ENCODE data around the gene SPDEF.

Gene SPDEF

GRCh38 chr6:34525431-34526175, 30.5 kb downstream of the SPDEF start (continued):
- TF ChIP-seq PATZ1 (tag by site-specific recombination; IDR thresholded peaks at IDR 0.05) (no peak), ZNF433 (tag by site-specific recombination; IDR thresholded peaks at IDR 0.05; ENCODE audit: low read depth) (no peak), ZNF701 (tag by site-specific recombination; IDR thresholded peaks at IDR 0.05) (no peak), ZNF629 (tag by site-specific recombination; IDR thresholded peaks at IDR 0.05) (no peak), ZNF112 (tag by site-specific recombination; IDR thresholded peaks at IDR 0.05) (no peak)

- TF ChIP-seq ZNF391 (tag by site-specific recombination; IDR thresholded peaks at IDR 0.05; ENCODE audit: borderline replicate concordance, low read depth) = no peak
- no peak for TF ChIP-seq ZNF521 (tag by site-specific recombination; IDR thresholded peaks at IDR 0.05)
- TF ChIP-seq KLF8 (tag by site-specific recombination; IDR thresholded peaks at IDR 0.05) = no peak
- TF ChIP-seq KLF10 (tag by site-specific recombination; IDR thresholded peaks at IDR 0.05) = no peak
- TF ChIP-seq ZNF248 (tag by site-specific recombination; IDR thresholded peaks at IDR 0.05) = no peak
- no peak for TF ChIP-seq ZNF701 (tag by site-specific recombination; IDR thresholded peaks at IDR 0.05)
- TF ChIP-seq ZNF10 (tag by site-specific recombination; IDR thresholded peaks at IDR 0.05) = no peak
- TF ChIP-seq ZNF837 (tag by site-specific recombination; IDR thresholded peaks at IDR 0.05) = no peak
- TF ChIP-seq ZNF692 (tag by site-specific recombination; IDR thresholded peaks at IDR 0.05) = no peak
- no peak for TF ChIP-seq PRDM10 (tag by site-specific recombination; IDR thresholded peaks at IDR 0.05)
- TF ChIP-seq CTCF (tag by site-specific recombination; IDR thresholded peaks at IDR 0.05) = no peak
- no peak for TF ChIP-seq ZNF629 (tag by site-specific recombination; IDR thresholded peaks at IDR 0.05)
- no peak for TF ChIP-seq ZNF140 (tag by site-specific recombination; IDR thresholded peaks at IDR 0.05)
- TF ChIP-seq ZNF155 (tag by site-specific recombination; IDR thresholded peaks at IDR 0.05) = no peak
- ChIA-PET CTCF (interaction anchor here (0.7 to 3.2 kb wide), 2 partner anchors 84 to 87 kb away, joined by 3 to 14 read pairs; no protein-coding TSS in a partner anchor), POLR2A (no interaction called here)
- Histone ChIP-seq H3K9me3 (ENCODE audit: control insufficient read depth, insufficient read depth, low read depth, low read length) (no peaks in the 10 kb centered on the region), H3K27ac (ENCODE audit: extremely low read depth, low read depth, low read length) (no peak overlapping the region), H3K36me3 (ENCODE audit: control insufficient read depth in 2 of 2, insufficient read depth in 1 of 2, low read length in 2 of 2) (no peaks in the 10 kb centered on the region), H3K4me1 (ENCODE audit: control insufficient read depth, insufficient read depth, low read length) (no peaks in the 10 kb centered on the region), H3K4me3 (ENCODE audit: low read depth, low read length) (no peak overlapping the region)
Measured at GRCh38 chr6:34524971-34525370, 31.2 kb downstream of the SPDEF start.

Data from HEK293 (cell line).